ENCODE results near the gene HOATZ. TPM values are rescaled to one million over a fixed set of nuclear protein-coding genes. Genes with fewer than 3 reads are reported as not detected.

Gene HOATZ
- total RNA-seq, 1 experiment from 2014 or later, result not detected

GRCh38 chr11:111585371-111585770, 70.8 kb downstream of the HOATZ start:
- no peaks in the 10 kb centered on the region for H3K4me1 ChIP-seq (ENCODE audit: control insufficient read depth in 1 of 2, insufficient read depth in 2 of 2, low read length in 2 of 2)
- H4K20me1 ChIP-seq (ENCODE audit: insufficient read depth), result no peaks in the 10 kb centered on the region
- H3K4me2 ChIP-seq (ENCODE audit: low read length), result no peak overlapping the region
- no peak overlapping the region for H3K9ac ChIP-seq (ENCODE audit: low read length)
- no peaks in the 10 kb centered on the region for H3K27me3 ChIP-seq (ENCODE audit: insufficient read depth, low read length)
- H3K9me2 ChIP-seq (ENCODE audit: insufficient read depth), result no peaks in the 10 kb centered on the region
- TF ChIP-seq CEBPB (IDR thresholded peaks at IDR 0.05; ENCODE audit: low read depth) (no peak), ELF1 (IDR thresholded peaks at IDR 0.05; ENCODE audit: borderline replicate concordance, low read depth) (no peak), POLR2A (IDR thresholded peaks at IDR 0.05; ENCODE audit: borderline replicate concordance, extremely low read depth, insufficient read depth, insufficient read length) (no peak), POLR2AphosphoS5 (IDR thresholded peaks at IDR 0.05; ENCODE audit: low read depth, low read length) (no peak), YY1 (IDR thresholded peaks at IDR 0.05; ENCODE audit: extremely low read depth, insufficient replicate concordance, low read depth, low read length) (no peak), SIN3A (IDR thresholded peaks at IDR 0.05; ENCODE audit: low read depth) (no peak), SRF (IDR thresholded peaks at IDR 0.05; ENCODE audit: low read depth) (no peak), EZH2phosphoT487 (IDR thresholded peaks at IDR 0.05; ENCODE audit: borderline replicate concordance) (no peak), JUND (IDR thresholded peaks at IDR 0.05) (no peak), TCF7L2 (IDR thresholded peaks at IDR 0.05; ENCODE audit: borderline replicate concordance, extremely low read depth, insufficient read depth, insufficient read length) (no peak), FOSL1 (IDR thresholded peaks at IDR 0.05; ENCODE audit: low read depth) (no peak), ZFX (IDR thresholded peaks at IDR 0.05) (no peak), EZH2 (IDR thresholded peaks at IDR 0.05) (no peak), SP1 (IDR thresholded peaks at IDR 0.05; ENCODE audit: low read depth) (no peak), CTCF (IDR thresholded peaks at IDR 0.05 in 2 of 3, conservative IDR thresholded peaks at IDR 0.05 in 1 of 3; ENCODE audit: borderline replicate concordance in 1 of 3, insufficient read depth in 1 of 3, low read depth in 2 of 3, low read length in 2 of 3) (no peak)
- TF ChIP-seq, protein P1, sequence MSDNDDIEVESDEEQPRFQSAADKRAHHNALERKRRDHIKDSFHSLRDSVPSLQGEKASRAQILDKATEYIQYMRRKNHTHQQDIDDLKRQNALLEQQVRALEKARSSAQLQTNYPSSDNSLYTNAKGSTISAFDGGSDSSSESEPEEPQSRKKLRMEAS (IDR thresholded peaks at IDR 0.05), result no peak
- TF ChIP-seq, protein P2, sequence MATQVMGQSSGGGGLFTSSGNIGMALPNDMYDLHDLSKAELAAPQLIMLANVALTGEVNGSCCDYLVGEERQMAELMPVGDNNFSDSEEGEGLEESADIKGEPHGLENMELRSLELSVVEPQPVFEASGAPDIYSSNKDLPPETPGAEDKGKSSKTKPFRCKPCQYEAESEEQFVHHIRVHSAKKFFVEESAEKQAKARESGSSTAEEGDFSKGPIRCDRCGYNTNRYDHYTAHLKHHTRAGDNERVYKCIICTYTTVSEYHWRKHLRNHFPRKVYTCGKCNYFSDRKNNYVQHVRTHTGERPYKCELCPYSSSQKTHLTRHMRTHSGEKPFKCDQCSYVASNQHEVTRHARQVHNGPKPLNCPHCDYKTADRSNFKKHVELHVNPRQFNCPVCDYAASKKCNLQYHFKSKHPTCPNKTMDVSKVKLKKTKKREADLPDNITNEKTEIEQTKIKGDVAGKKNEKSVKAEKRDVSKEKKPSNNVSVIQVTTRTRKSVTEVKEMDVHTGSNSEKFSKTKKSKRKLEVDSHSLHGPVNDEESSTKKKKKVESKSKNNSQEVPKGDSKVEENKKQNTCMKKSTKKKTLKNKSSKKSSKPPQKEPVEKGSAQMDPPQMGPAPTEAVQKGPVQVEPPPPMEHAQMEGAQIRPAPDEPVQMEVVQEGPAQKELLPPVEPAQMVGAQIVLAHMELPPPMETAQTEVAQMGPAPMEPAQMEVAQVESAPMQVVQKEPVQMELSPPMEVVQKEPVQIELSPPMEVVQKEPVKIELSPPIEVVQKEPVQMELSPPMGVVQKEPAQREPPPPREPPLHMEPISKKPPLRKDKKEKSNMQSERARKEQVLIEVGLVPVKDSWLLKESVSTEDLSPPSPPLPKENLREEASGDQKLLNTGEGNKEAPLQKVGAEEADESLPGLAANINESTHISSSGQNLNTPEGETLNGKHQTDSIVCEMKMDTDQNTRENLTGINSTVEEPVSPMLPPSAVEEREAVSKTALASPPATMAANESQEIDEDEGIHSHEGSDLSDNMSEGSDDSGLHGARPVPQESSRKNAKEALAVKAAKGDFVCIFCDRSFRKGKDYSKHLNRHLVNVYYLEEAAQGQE (IDR thresholded peaks at IDR 0.05; ENCODE audit: low read depth), result no peak
- TF ChIP-seq, protein P3, sequence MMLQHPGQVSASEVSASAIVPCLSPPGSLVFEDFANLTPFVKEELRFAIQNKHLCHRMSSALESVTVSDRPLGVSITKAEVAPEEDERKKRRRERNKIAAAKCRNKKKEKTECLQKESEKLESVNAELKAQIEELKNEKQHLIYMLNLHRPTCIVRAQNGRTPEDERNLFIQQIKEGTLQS (IDR thresholded peaks at IDR 0.05), result no peak
- TF ChIP-seq, protein P4, sequence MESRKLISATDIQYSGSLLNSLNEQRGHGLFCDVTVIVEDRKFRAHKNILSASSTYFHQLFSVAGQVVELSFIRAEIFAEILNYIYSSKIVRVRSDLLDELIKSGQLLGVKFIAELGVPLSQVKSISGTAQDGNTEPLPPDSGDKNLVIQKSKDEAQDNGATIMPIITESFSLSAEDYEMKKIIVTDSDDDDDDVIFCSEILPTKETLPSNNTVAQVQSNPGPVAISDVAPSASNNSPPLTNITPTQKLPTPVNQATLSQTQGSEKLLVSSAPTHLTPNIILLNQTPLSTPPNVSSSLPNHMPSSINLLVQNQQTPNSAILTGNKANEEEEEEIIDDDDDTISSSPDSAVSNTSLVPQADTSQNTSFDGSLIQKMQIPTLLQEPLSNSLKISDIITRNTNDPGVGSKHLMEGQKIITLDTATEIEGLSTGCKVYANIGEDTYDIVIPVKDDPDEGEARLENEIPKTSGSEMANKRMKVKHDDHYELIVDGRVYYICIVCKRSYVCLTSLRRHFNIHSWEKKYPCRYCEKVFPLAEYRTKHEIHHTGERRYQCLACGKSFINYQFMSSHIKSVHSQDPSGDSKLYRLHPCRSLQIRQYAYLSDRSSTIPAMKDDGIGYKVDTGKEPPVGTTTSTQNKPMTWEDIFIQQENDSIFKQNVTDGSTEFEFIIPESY (IDR thresholded peaks at IDR 0.05; ENCODE audit: extremely low read depth, insufficient replicate concordance, low read length), result no peak
- no TSS peak for BruUV-seq (replicated peaks)
- CTCF ChIA-PET, result interaction anchor here (4.0 kb wide), 1 partner anchor 191 kb away, joined by 31 read pairs; no protein-coding TSS in a partner anchor
- no peak overlapping the region for H3K27ac ChIP-seq (ENCODE audit: low read depth, low read length)
- no peaks in the 10 kb centered on the region for H3K36me3 ChIP-seq (ENCODE audit: control insufficient read depth in 1 of 2, insufficient read depth in 2 of 2, low read length in 2 of 2)
- RAD21 ChIA-PET (ENCODE audit: low non-redundant PET in 1 of 2, low total read pairs in 2 of 2, uncharacterized antibody in 2 of 2, unreplicated experiment in 2 of 2), result no interaction called here
- no peak overlapping the region for H2AFZ ChIP-seq (ENCODE audit: low read depth, low read length, poor library complexity, severe bottlenecking)
- no peak for DNase-seq (ENCODE audit: low read depth, low spot score)
- ATAC-seq, result no peak
- H3K9me3 ChIP-seq (ENCODE audit: control insufficient read depth in 1 of 2, insufficient read depth in 1 of 2, low read depth in 1 of 2, low read length in 2 of 2), result no peaks in the 10 kb centered on the region
- POLR2A ChIA-PET, result no interaction called here
- H3K79me2 ChIP-seq (ENCODE audit: insufficient read depth, low read length), result no peaks in the 10 kb centered on the region
- no peak overlapping the region for H3K4me3 ChIP-seq (replicated peaks in 1 of 2; ENCODE audit: low read depth in 1 of 2, low read length in 2 of 2)
- intact Hi-C loops (cut with micrococcal nuclease), result loop anchor here (10.0 kb wide), 1 partner anchor 409 kb away; no protein-coding TSS in a partner anchor
